HepG2 (cell line): ENCODE measurements around the gene SLC24A4. TPM values are rescaled to one million over a fixed set of nuclear protein-coding genes. Genes with fewer than 3 reads are reported as not detected.

Source experiments
- ATAC-seq: fragments of 200-7000 bp; cut with Tn5 transposase; 3 replicates; pipeline ENCODE4 v1.9.1; 2020; ENCODE audit warnings: mild to moderate bottlenecking, moderate library complexity
- BruUV-seq: library from RNA; stranded (reverse); fragments of 400-500 nt; replicated peaks from 2 replicates; lab custom pipeline; 2021; lab: Mats Ljungman, UMichigan
- CTCF ChIA-PET: fragments of 300-600 bp; formaldehyde crosslinking; extraction: SDS; loops from one replicate; lab custom pipeline; 2021; ENCODE audit warnings: low total read pairs, inconsistent platforms, low intra/inter-chr PET ratio; lab: Yijun Ruan, JAX
- POLR2A ChIA-PET: fragments of 350-600 bp; sonication (Branson Sonifier 250); formaldehyde crosslinking; loops from one replicate; lab custom pipeline; 2020; ENCODE audit warnings: antibody characterized with exemption, inconsistent platforms; lab: Yijun Ruan, JAX
- DNase-seq: peaks from one replicate; pipeline ENCODE4 v3.0.0-alpha.2; 2015; ENCODE audit warnings: low spot score
- FAIRE-seq: peaks from 3 replicates; lab custom pipeline; 2011; peaks lifted over from hg19 to GRCh38; lab: Jason Lieb, UNC
- H2AFZ ChIP-seq: one replicate; pipeline ENCODE4 v1.6.1; 2011; ENCODE audit warnings: low read length, inconsistent platforms
- H3K27ac ChIP-seq: fragments of 300-600 bp; 3 replicates; pipeline ENCODE4 v1.8.0; 2011; ENCODE audit warnings: mixed run types, mild to moderate bottlenecking, mixed read lengths, low read length, inconsistent platforms; ENCODE audit not compliant: insufficient read depth; ENCODE audit errors: extremely low read length
- H3K27me3 ChIP-seq, 2 experiments: fragments of 200-600 bp in 1 of 2; 2 replicates in 1 of 2; 3 replicates in 1 of 2; pipeline versions ENCODE4 v1.6.0 to v1.8.0; 2011; ENCODE audit warnings: low read length in 2 of 2, mild to moderate bottlenecking in 2 of 2, moderate library complexity in 2 of 2, inconsistent platforms in 1 of 2; ENCODE audit not compliant: insufficient read depth in 2 of 2, control insufficient read depth in 1 of 2
- H3K36me3 ChIP-seq, 2 experiments: fragments of 200-600 bp in 1 of 2; replicated peaks in 1 of 2; 2 replicates in 1 of 2; 3 replicates in 1 of 2; pipeline versions ENCODE4 v1.5.1 to v1.8.0; 2011; ENCODE audit warnings: low read length in 2 of 2, inconsistent platforms in 1 of 2; ENCODE audit not compliant: insufficient read depth in 2 of 2, control insufficient read depth in 1 of 2
- H3K4me1 ChIP-seq: 2 replicates; pipeline ENCODE4 v1.5.1; 2012; ENCODE audit warnings: low read length, inconsistent platforms; ENCODE audit not compliant: insufficient read depth
- H3K4me2 ChIP-seq: 2 replicates; pipeline ENCODE4 v1.6.0; 2011; ENCODE audit warnings: low read depth, low read length, inconsistent platforms
- H3K4me3 ChIP-seq, 3 experiments: fragments of 200-600 bp in 1 of 3; sonication (generic), shearing (Covaris generic) in 1 of 3; replicated peaks in 1 of 3; 2 replicates each; pipeline ENCODE4 v1.5.1; 2011 to 2016; ENCODE audit warnings: low read length in 3 of 3, inconsistent platforms in 2 of 3, low read depth in 2 of 3, mild to moderate bottlenecking in 2 of 3, control low read depth in 1 of 3, mixed read lengths in 1 of 3; ENCODE audit not compliant: insufficient read depth in 1 of 3
- H3K79me2 ChIP-seq: one replicate; pipeline ENCODE4 v1.6.1; 2011; ENCODE audit warnings: low read length, inconsistent platforms; ENCODE audit not compliant: insufficient read depth
- H3K9ac ChIP-seq: 2 replicates; pipeline ENCODE4 v1.6.0; 2011; ENCODE audit warnings: mild to moderate bottlenecking, low read depth, low read length, inconsistent platforms; ENCODE audit not compliant: insufficient read depth
- H3K9me3 ChIP-seq: 2 replicates; pipeline ENCODE4 v1.5.1; 2012; ENCODE audit warnings: mild to moderate bottlenecking, low read length
- H4K20me1 ChIP-seq: 2 replicates; pipeline ENCODE4 v1.6.0; 2011; ENCODE audit warnings: inconsistent platforms, mild to moderate bottlenecking, low read length, moderate library complexity; ENCODE audit not compliant: insufficient read depth
- FOXP1 ChIP-seq, 2 experiments: fragments of 450-650 bp in 1 of 2; IDR thresholded peaks; 2 replicates each; pipeline ENCODE4 v1.6.1; 2017 to 2018; ENCODE audit warnings: antibody characterized with exemption in 1 of 2
- GMEB2 ChIP-seq: IDR thresholded peaks from 2 replicates; pipeline ENCODE4 v1.6.1; 2016; ENCODE audit warnings: missing biosample characterization, missing genetic modification reagents, low read depth
- MAX ChIP-seq: IDR thresholded peaks from 2 replicates; pipeline ENCODE4 v1.6.1; 2012; ENCODE audit warnings: inconsistent platforms
- MTA1 ChIP-seq: sonication (generic); formaldehyde crosslinking; IDR thresholded peaks from 2 replicates; pipeline ENCODE4 v1.4.0; 2020; ENCODE audit warnings: missing genetic modification reagents, mild to moderate bottlenecking, borderline replicate concordance
- MXD1 ChIP-seq: sonication (generic); formaldehyde crosslinking; IDR thresholded peaks from 2 replicates; pipeline ENCODE4 v1.4.0; 2020; ENCODE audit warnings: mild to moderate bottlenecking, missing genetic modification reagents
- PHF20 ChIP-seq: sonication (generic); formaldehyde crosslinking; IDR thresholded peaks from 2 replicates; pipeline ENCODE4 v1.5.0; 2020; ENCODE audit warnings: mild to moderate bottlenecking, missing genetic modification reagents
- PHF8 ChIP-seq: sonication (generic); formaldehyde crosslinking; IDR thresholded peaks from 2 replicates; pipeline ENCODE4 v1.5.0; 2020; ENCODE audit warnings: missing genetic modification reagents
- THAP8 ChIP-seq: sonication (generic); formaldehyde crosslinking; IDR thresholded peaks from 2 replicates; pipeline ENCODE4 v1.5.1; 2020; ENCODE audit warnings: missing genetic modification reagents, mild to moderate bottlenecking, borderline replicate concordance
- TRAFD1 ChIP-seq: sonication (generic); formaldehyde crosslinking; IDR thresholded peaks from 2 replicates; pipeline ENCODE4 v1.5.1; 2020; ENCODE audit warnings: missing genetic modification reagents, mild to moderate bottlenecking, borderline replicate concordance
- ZBTB4 ChIP-seq: sonication (generic); formaldehyde crosslinking; IDR thresholded peaks from 2 replicates; pipeline ENCODE4 v1.4.0; 2020; ENCODE audit warnings: missing genetic modification reagents, mild to moderate bottlenecking, borderline replicate concordance
- ZNF234 ChIP-seq: sonication (generic); formaldehyde crosslinking; conservative IDR thresholded peaks from 2 replicates; pipeline ENCODE4 v1.5.1; 2020; ENCODE audit warnings: mild to moderate bottlenecking, missing genetic modification reagents
- ZNF558 ChIP-seq: sonication (generic); formaldehyde crosslinking; IDR thresholded peaks from 2 replicates; pipeline ENCODE4 v1.9.0; 2022; ENCODE audit warnings: mild to moderate bottlenecking, missing genetic modification reagents, borderline replicate concordance
- ZNF678 ChIP-seq: sonication (generic); formaldehyde crosslinking; IDR thresholded peaks from 2 replicates; pipeline ENCODE4 v1.4.0; 2020; ENCODE audit warnings: mild to moderate bottlenecking, missing genetic modification reagents
- ZNF761 ChIP-seq: sonication (generic); formaldehyde crosslinking; conservative IDR thresholded peaks from 2 replicates; pipeline ENCODE4 v1.4.0; 2020; ENCODE audit warnings: mild to moderate bottlenecking, missing genetic modification reagents
- WGBS: methylation state at CpG from one replicate; pipeline ENCODE4 v1.1.6; 2017; ENCODE audit warnings: low lambda C conversion rate; 5-methylcytosine and 5-hydroxymethylcytosine counted together
- in situ Hi-C: cut with HindIII; loops from 2 replicates; pipeline ENCODE4 v1.10.0; 2017; ENCODE audit warnings: low pct_unique_long_range_greater_than_20kb; ENCODE audit not compliant: extremely low pct_ligation_motif_present
- intact Hi-C: fragments of 100-400 bp; cut with micrococcal nuclease; formaldehyde crosslinking; loops from one replicate; pipeline ENCODE4 v1.10.0; 2022; ENCODE audit not compliant: unreplicated experiment
- polyA plus RNA-seq, 8 experiments: library from polyadenylated mRNA; depleted of rRNA in 3 of 8; stranded (reverse) in 7 of 8; unstranded in 1 of 8; fragments of >200 nt; fragmentation: Illumina TruSeq in 4 of 8; extraction: Trizol in 4 of 8; gene quantifications; 2 replicates each; pipeline versions ENCODE4 v1.2.1 to v1.2.3, GENCODE V29; 2011 to 2016; ENCODE audit warnings: low read depth in 4 of 8, missing spikeins in 1 of 8, mixed read lengths in 1 of 8; ENCODE audit not compliant: insufficient read depth in 1 of 8
- total RNA-seq, 5 experiments: library from RNA; depleted of rRNA; stranded (reverse); fragments of >200 nt; fragmentation: Illumina TruSeq; extraction: Trizol; gene quantifications; 2 replicates each; pipeline ENCODE4 v1.2.3, GENCODE V29; 2016; ENCODE audit warnings: low read depth in 1 of 5

SLC24A4 gene
- total and polyA plus RNA-seq, 2 of the 13 experiments (the other 11 are each of a cell fraction or from before 2014, with no cell fraction given): not detected

GRCh38 chr14:92513204-92513965 is 190.4 kb downstream of the SLC24A4 start, which contains the start of gene RIN3:
Gene RIN3 (plus strand): TSS chr14:92513781. CDS start chr14:92513933, 152 bp downstream.
- in situ Hi-C loops: no loop called here
- no peaks in the 10 kb centered on the region for H4K20me1 ChIP-seq
- H2AFZ ChIP-seq: peak within 1 kb of the TSS; percentile 8
- peak within 1 kb of the TSS; percentile 95 for H3K9ac ChIP-seq
- H3K9me3 ChIP-seq: no peaks in the 10 kb centered on the region
- 0% methylated on average over 6 of the region's 79 CpGs for WGBS
- H3K27me3 ChIP-seq: no peaks in the 10 kb centered on the region; a peak in 1 of 5 replicates
- DNase-seq (peak; percentile 38), FAIRE-seq (no peak), ATAC-seq (peak; percentile 79)
- H3K4me2 ChIP-seq: peak within 1 kb of the TSS; percentile 92
- POLR2A ChIA-PET: interaction anchor here (0.7 kb wide), 1 partner anchor 9 kb away, joined by 7 read pairs; no protein-coding TSS in a partner anchor
- peak within 1 kb of the TSS; percentile 79 for H3K27ac ChIP-seq
- intact Hi-C loops: loop anchor here (5.0 kb wide), 1 partner anchor 41 kb away; no protein-coding TSS in a partner anchor
- peak within 1 kb of the TSS; percentile 74 to 87 (median 82) for H3K4me3 ChIP-seq
- H3K36me3 ChIP-seq: no peaks in the 10 kb centered on the region
- H3K79me2 ChIP-seq: peaks cover 21% of the 10 kb centered on the region
- peaks cover 41% of the 10 kb centered on the region for H3K4me1 ChIP-seq
- BruUV-seq: no TSS peak
- CTCF ChIA-PET: no interaction called here
- 0 out of 2 replicates have a peak, but pooled peaks have one; percentile 16 for TF ChIP-seq ZNF234 (CRISPR knock-in tag)
- TF ChIP-seq MXD1: peak; percentile 44; the same call in 1 of the 2 replicates
- 0 out of 2 replicates have a peak, but pooled peaks have one; percentile 24 for TF ChIP-seq MTA1 (CRISPR knock-in tag)
- no peak for TF ChIP-seq GMEB2 (CRISPR knock-in tag)
- peak; percentile 35; the same call in 1 of the 2 replicates for TF ChIP-seq MAX
- TF ChIP-seq ZBTB4 (CRISPR knock-in tag): 0 out of 2 replicates have a peak, but pooled peaks have one; percentile 9
- TF ChIP-seq ZNF678 (CRISPR knock-in tag): 0 out of 2 replicates have a peak, but pooled peaks have one; percentile 6
- TF ChIP-seq PHF8 (CRISPR knock-in tag): peak; percentile 51
- peak; percentile 39; the same call in 1 of the 2 replicates for TF ChIP-seq PHF20 (CRISPR knock-in tag)
- peak; percentile 36; the same call in 1 of the 2 replicates for TF ChIP-seq THAP8 (CRISPR knock-in tag)
- TF ChIP-seq FOXP1 (IDR thresholded peaks at IDR 0.05): no peak
- no peak for TF ChIP-seq FOXP1 (CRISPR knock-in tag; IDR thresholded peaks at IDR 0.05)
- 0 out of 2 replicates have a peak, but pooled peaks have one; percentile 6 for TF ChIP-seq ZNF558 (CRISPR knock-in tag)
- TF ChIP-seq TRAFD1: no peak
- TF ChIP-seq ZNF761 (CRISPR knock-in tag): 0 out of 2 replicates have a peak, but pooled peaks have one; percentile 9
